Gastrocnemius medialis (tissue), 4 donors: ENCODE data around the gene CORO2A. TPM values are rescaled to one million over a fixed set of nuclear protein-coding genes. Genes with fewer than 3 reads are reported as not detected.

Experiments used
- ATAC-seq, 2 donors: fragments of 150-250 bp; one replicate each; pipeline ENCODE4 v1.9.1; 2016
- DNase-seq, 2 donors: peaks; one replicate each; pipeline ENCODE4 v3.0.0-alpha.2; 2019
- H3K27ac ChIP-seq, 4 donors: fragments of 200-600 bp; sonication (generic); 1 replicate in 1 of 4; 2 replicates in 3 of 4; pipeline ENCODE4 v1.5.1; 2016 to 2018; ENCODE audit warnings: mild to moderate bottlenecking in 2 of 4, moderate library complexity in 1 of 4
- H3K27me3 ChIP-seq, 3 donors: fragments of 200-600 bp; sonication (generic) in 2 of 3; 1 replicate in 1 of 3; 2 replicates in 2 of 3; pipeline versions ENCODE4 v1.5.1 to v1.6.0; 2016 to 2019; ENCODE audit warnings: mild to moderate bottlenecking in 1 of 3, moderate library complexity in 1 of 3
- H3K36me3 ChIP-seq, 2 donors: fragments of 200-600 bp; sonication (generic) in 1 of 2; one replicate each; pipeline ENCODE4 v1.5.1; 2017 to 2018
- H3K4me1 ChIP-seq, 2 donors: fragments of 200-600 bp; sonication (generic) in 1 of 2; one replicate each; pipeline ENCODE4 v1.5.1; 2016 to 2017; ENCODE audit warnings: mild to moderate bottlenecking in 2 of 2
- H3K4me3 ChIP-seq, 4 donors: fragments of 200-600 bp; sonication (generic) in 3 of 4; 1 replicate in 1 of 4; 2 replicates in 3 of 4; pipeline ENCODE4 v1.5.1; 2016 to 2019; ENCODE audit warnings: mild to moderate bottlenecking in 2 of 4
- H3K9me3 ChIP-seq, 3 donors: fragments of 200-600 bp; sonication (generic) in 2 of 3; 1 replicate in 1 of 3; 2 replicates in 2 of 3; pipeline ENCODE4 v1.5.1; 2016 to 2019
- POLR2A ChIP-seq, 2 donors: fragments of 450-650 bp; IDR thresholded peaks; one replicate each; pipeline ENCODE4 v1.6.1; 2017; ENCODE audit warnings: antibody characterized with exemption in 2 of 2, mild to moderate bottlenecking in 2 of 2, moderate library complexity in 2 of 2
- in situ Hi-C, 4 donors: fragments of 200-750 bp; cut with MboI; loops; one replicate each; pipeline versions ENCODE4 v1.15.0 to v1.8.0; 2017; ENCODE audit warnings: low sequenced_read_pairs in 4 of 4
- intact Hi-C: fragments of 100-400 bp; cut with DNase I; formaldehyde crosslinking; loops from one replicate; pipeline ENCODE4 v1.15.1; 2023; ENCODE audit warnings: low total_unique reads
- total RNA-seq, 4 donors: library from RNA; depleted of rRNA; stranded (reverse); fragments of >200 nt; gene quantifications; one replicate each; pipeline versions ENCODE4 v1.1.0 to v1.2.3, GENCODE V29; 2016
- TF ChIP-seq, protein P1 (sequence below), 5 experiments: fragments of 450-650 bp in 3 of 5; fragments of 200-600 bp in 2 of 5; sonication (generic) in 2 of 5; IDR thresholded peaks in 4 of 5; conservative IDR thresholded peaks in 1 of 5; 1 replicate in 4 of 5; 2 replicates in 1 of 5; pipeline ENCODE4 v1.5.1; 2016 to 2019; ENCODE audit warnings: antibody characterized with exemption in 5 of 5, mild to moderate bottlenecking in 3 of 5, moderate library complexity in 3 of 5

Gene CORO2A
- total RNA-seq, 4 donors from 2014 or later: 0.05 to 0.42 (median 0.19) TPM

DNA sequence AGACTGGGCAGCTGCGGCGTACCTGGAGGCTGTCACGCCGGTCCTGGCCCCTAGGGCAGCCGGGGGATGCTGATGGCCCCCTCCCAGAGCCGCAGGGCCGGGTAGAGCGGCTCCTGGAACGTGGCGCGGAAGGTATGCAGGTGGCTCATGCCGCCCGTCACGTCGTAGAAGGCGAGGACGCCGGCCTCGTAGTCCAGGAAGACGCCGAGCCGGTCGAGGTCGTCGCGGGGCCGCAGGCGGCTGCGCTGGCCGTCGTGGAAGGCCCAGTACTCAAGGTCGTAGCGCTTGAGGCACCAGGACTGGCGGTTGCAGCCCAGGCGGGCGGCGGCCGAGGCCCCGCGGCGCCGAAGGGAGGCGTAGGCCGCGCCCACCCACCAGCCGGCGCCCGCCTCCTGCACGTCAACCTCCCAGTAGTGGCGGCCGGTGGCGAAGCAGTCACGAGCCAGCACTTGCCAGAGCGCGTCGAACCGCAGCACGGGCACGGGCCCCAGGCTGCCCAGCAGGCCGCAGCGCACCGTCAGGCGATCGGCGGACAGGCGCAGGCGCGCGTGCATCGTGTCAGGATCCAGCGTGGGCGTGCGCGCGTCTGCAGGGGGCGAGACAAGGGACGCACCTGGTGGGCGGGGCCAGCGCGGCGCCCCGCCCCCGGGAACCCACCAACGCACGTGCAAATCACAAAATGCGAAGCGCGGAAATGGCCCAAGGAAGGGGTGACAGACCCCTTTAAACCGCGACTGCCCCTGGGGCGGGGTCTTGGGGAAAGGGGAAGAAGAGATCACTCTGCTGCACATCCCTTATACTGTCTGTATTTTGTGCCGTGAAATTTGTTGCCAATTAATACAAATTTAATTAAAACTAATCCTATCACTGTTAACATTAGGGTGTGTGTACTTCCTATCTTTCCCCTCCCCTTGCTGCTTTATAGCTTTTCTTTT is 104.8 kb downstream of the CORO2A start:
- DNase-seq: no peak
- in situ Hi-C loops (no loop called here), intact Hi-C loops (no loop called here)
- Histone ChIP-seq H3K4me3 (peak overlapping the region; percentile 10 to 51 (median 27)), H3K36me3 (peaks cover 0 to 8% of the 10 kb centered on the region in 2 donors), H3K27ac (no peak overlapping the region), H3K4me1 (no peaks in the 10 kb centered on the region), H3K9me3 (no peaks in the 10 kb centered on the region), H3K27me3 (peaks cover 8 to 32% (median 15%) of the 10 kb centered on the region in 3 donors)
- TF ChIP-seq POLR2A (IDR thresholded peaks at IDR 0.05): no peak
- TF ChIP-seq, protein P1, sequence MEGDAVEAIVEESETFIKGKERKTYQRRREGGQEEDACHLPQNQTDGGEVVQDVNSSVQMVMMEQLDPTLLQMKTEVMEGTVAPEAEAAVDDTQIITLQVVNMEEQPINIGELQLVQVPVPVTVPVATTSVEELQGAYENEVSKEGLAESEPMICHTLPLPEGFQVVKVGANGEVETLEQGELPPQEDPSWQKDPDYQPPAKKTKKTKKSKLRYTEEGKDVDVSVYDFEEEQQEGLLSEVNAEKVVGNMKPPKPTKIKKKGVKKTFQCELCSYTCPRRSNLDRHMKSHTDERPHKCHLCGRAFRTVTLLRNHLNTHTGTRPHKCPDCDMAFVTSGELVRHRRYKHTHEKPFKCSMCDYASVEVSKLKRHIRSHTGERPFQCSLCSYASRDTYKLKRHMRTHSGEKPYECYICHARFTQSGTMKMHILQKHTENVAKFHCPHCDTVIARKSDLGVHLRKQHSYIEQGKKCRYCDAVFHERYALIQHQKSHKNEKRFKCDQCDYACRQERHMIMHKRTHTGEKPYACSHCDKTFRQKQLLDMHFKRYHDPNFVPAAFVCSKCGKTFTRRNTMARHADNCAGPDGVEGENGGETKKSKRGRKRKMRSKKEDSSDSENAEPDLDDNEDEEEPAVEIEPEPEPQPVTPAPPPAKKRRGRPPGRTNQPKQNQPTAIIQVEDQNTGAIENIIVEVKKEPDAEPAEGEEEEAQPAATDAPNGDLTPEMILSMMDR (IDR thresholded peaks at IDR 0.05 in 4 of 5, conservative IDR thresholded peaks at IDR 0.05 in 1 of 5): no peak
- no peak for ATAC-seq

DNA sequence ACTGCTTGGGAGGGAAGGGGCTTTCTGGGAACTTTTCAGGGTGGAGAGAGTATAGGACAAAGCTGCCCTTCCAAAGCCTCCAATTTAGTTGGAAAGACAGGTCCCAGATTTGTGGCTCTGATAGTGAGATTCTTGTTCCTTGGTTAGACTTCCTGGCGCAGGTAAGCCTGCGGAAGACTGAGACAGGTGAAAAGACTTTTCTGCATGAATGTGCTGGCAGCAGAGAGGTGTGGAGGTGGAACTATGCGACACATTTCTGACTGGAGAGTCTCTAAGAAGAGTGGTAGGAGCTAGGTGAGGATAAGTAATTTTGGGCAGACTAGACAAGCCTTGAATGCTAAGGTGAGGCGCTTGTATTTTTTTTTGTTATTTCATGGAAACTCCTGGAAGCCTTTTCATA is 106.0 kb downstream of the CORO2A start:
- TF ChIP-seq, protein P1 (IDR thresholded peaks at IDR 0.05 in 4 of 5, conservative IDR thresholded peaks at IDR 0.05 in 1 of 5): no peak
- Histone ChIP-seq H3K4me3 (no peak overlapping the region), H3K27ac (no peak overlapping the region), H3K36me3 (peaks cover 0 to 15% of the 10 kb centered on the region in 2 donors), H3K27me3 (peaks cover 7 to 27% (median 8%) of the 10 kb centered on the region in 3 donors), H3K9me3 (no peaks in the 10 kb centered on the region), H3K4me1 (no peaks in the 10 kb centered on the region)
- no peak for DNase-seq
- in situ Hi-C loops: no loop called here
- intact Hi-C loops: no loop called here
- ATAC-seq: no peak

DNA sequence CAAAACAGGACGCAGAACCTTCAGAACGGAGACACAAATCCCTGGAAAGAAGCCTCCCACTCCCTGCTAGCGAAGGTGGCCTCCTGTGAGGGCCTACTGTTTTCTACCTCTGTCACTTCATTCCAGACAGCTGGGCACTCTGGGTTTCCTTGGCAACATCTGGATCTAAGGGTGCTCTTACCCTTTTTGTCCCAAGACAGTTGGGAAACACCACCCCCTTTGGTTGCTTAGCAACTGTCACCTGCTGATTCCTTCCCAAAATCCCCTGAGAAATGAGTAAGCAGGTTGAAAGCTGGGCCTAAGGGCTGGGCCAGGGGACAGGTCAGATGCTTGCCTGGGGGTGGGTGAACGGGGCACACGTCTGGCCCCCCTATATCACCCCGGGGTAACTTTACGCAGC is 106.5 kb downstream of the CORO2A start:
- TF ChIP-seq, protein P1 (IDR thresholded peaks at IDR 0.05 in 4 of 5, conservative IDR thresholded peaks at IDR 0.05 in 1 of 5): no peak
- peaks cover 7 to 26% (median 8%) of the 10 kb centered on the region in 3 donors for H3K27me3 ChIP-seq
- peaks cover 0 to 20% of the 10 kb centered on the region in 2 donors for H3K36me3 ChIP-seq
- no peaks in the 10 kb centered on the region for H3K9me3 ChIP-seq
- intact Hi-C loops: no loop called here
- in situ Hi-C loops: no loop called here
- H3K4me3 ChIP-seq: no peak overlapping the region
- ATAC-seq (no peak), DNase-seq (no peak)
- H3K4me1 ChIP-seq: no peaks in the 10 kb centered on the region
- no peak overlapping the region for H3K27ac ChIP-seq

DNA sequence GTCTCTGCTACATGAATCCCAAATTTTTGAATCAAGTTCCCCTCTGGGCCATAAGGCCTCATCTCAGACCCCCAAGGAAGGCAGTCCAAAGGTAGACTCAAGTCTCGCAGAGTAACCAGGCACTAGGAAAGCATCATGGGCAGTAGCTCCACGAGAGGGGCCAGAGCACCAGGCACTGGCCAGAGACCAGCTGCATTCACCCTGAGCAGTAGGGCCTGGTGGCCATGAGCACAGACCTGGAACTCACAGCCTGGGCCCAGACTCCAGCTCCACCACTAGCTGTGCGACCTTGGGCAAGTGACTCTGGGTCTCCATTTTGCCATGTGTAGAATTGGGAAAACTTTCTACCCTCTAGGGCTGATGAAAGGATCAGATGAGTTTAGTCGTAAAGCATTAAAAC is 107.4 kb downstream of the CORO2A start:
- in situ Hi-C loops: no loop called here
- Histone ChIP-seq H3K27me3 (peaks cover 7 to 23% (median 8%) of the 10 kb centered on the region in 3 donors), H3K4me3 (no peak overlapping the region), H3K27ac (no peak overlapping the region), H3K36me3 (peaks cover 0 to 26% of the 10 kb centered on the region in 2 donors), H3K4me1 (no peaks in the 10 kb centered on the region), H3K9me3 (no peaks in the 10 kb centered on the region)
- DNase-seq: no peak
- intact Hi-C loops: no loop called here
- TF ChIP-seq, protein P1 (IDR thresholded peaks at IDR 0.05 in 4 of 5, conservative IDR thresholded peaks at IDR 0.05 in 1 of 5): no peak
- TF ChIP-seq POLR2A (IDR thresholded peaks at IDR 0.05): no peak
- no peak for ATAC-seq
